OCI-LY1 (cell line): ENCODE measurements around the gene BIRC5.
A peak's percentile ranks its signal among the peaks of the same experiment; 100 is the strongest.

Experiments
- H2AFZ ChIP-seq: fragments of 200-600 bp; sonication (generic), shearing (Covaris generic); 2 replicates; pipeline ENCODE4 v1.6.0; 2014; ENCODE audit warnings: antibody characterized with exemption, mild to moderate bottlenecking, low read length
- H3F3A ChIP-seq: fragments of 200-600 bp; sonication (generic), shearing (Covaris generic); 2 replicates; pipeline ENCODE4 v1.6.0; 2014; ENCODE audit warnings: mild to moderate bottlenecking, antibody characterized with exemption, low read length, moderate library complexity; ENCODE audit not compliant: insufficient read depth
- H3K27ac ChIP-seq: fragments of 200-600 bp; sonication (generic); 2 replicates; pipeline ENCODE4 v1.5.1; 2014; ENCODE audit warnings: low read length, mixed run types, mild to moderate bottlenecking, low read depth; ENCODE audit not compliant: poor library complexity, severe bottlenecking
- H3K27me3 ChIP-seq: fragments of 200-600 bp; sonication (generic); 2 replicates; pipeline ENCODE4 v1.6.0; 2014; ENCODE audit warnings: antibody characterized with exemption, mild to moderate bottlenecking, low read length, moderate library complexity; ENCODE audit not compliant: insufficient read depth
- H3K36me3 ChIP-seq: fragments of 200-600 bp; sonication (generic); 2 replicates; pipeline ENCODE4 v1.6.1; 2014; ENCODE audit warnings: mild to moderate bottlenecking, antibody characterized with exemption, low read length, moderate library complexity, mixed read lengths; ENCODE audit not compliant: insufficient read depth
- H3K4me1 ChIP-seq: fragments of 200-600 bp; sonication (generic); 2 replicates; pipeline ENCODE4 v1.5.1; 2014; ENCODE audit warnings: mild to moderate bottlenecking, low read length, moderate library complexity; ENCODE audit not compliant: insufficient read depth, severe bottlenecking
- H3K4me2 ChIP-seq: fragments of 200-600 bp; sonication (generic), shearing (Covaris generic); 2 replicates; pipeline ENCODE4 v1.6.1; 2014; ENCODE audit warnings: low read length
- H3K4me3 ChIP-seq: fragments of 200-600 bp; sonication (generic); 2 replicates; pipeline ENCODE4 v1.5.1; 2014; ENCODE audit warnings: low read length, low read depth, mild to moderate bottlenecking, mixed read lengths; ENCODE audit not compliant: poor library complexity, severe bottlenecking
- H3K79me2 ChIP-seq: fragments of 200-600 bp; shearing (Covaris generic); 2 replicates; pipeline ENCODE4 v1.6.1; 2016; ENCODE audit warnings: mixed run types, low read length, mixed read lengths; ENCODE audit not compliant: insufficient read depth
- H3K9ac ChIP-seq: fragments of 200-600 bp; sonication (generic), shearing (Covaris generic); 2 replicates; pipeline ENCODE4 v1.6.1; 2014; ENCODE audit warnings: mild to moderate bottlenecking, low read length, mixed read lengths
- H3K9me2 ChIP-seq: fragments of 200-600 bp; sonication (generic), shearing (Covaris generic); 2 replicates; pipeline ENCODE4 v1.6.1; 2014; ENCODE audit warnings: low read depth, mild to moderate bottlenecking, low read length, mixed read lengths
- H3K9me3 ChIP-seq: fragments of 200-600 bp; shearing (Covaris generic); 2 replicates; pipeline ENCODE4 v1.6.1; 2014; ENCODE audit warnings: low read length, mixed read lengths
- H4K20me1 ChIP-seq: fragments of 200-600 bp; sonication (generic), shearing (Covaris generic); 2 replicates; pipeline ENCODE4 v1.6.0; 2016; ENCODE audit warnings: mild to moderate bottlenecking, low read length; ENCODE audit not compliant: insufficient read depth
- CTCF ChIP-seq: fragments of 200-600 bp; sonication (generic), shearing (Covaris generic); IDR thresholded peaks from 2 replicates; pipeline ENCODE4 v1.5.1; 2017; ENCODE audit warnings: mild to moderate bottlenecking, antibody characterized with exemption, low read length, moderate library complexity, mixed read lengths
- EZH2 ChIP-seq: fragments of 200-600 bp; sonication (generic), shearing (Covaris generic); IDR thresholded peaks from 2 replicates; pipeline ENCODE4 v1.8.0; 2017; ENCODE audit warnings: borderline replicate concordance, mixed run types, mild to moderate bottlenecking, antibody characterized with exemption, low read length, moderate library complexity, mixed read lengths

Gene BIRC5

DNA sequence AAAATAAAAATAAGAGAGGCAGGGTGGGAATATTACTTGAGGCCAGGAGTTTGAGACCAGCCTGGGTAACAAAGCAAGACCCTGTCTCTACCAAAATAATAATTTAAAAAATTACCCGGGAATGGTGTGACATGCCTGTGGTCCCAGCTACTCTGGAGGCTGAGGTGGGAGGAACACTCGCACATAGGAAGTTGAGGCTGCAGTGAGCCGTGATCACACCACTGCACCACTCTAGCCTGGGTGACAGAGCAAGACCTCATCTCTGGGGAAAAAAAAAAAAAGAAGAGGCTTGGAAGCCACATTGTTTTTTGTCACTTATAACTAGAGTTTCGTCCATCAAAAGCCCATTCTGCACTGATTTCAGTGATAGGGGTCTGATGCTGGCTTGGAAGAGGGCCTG, 14.1 kb downstream of the BIRC5 start:
- H3K9me2 ChIP-seq, result no peaks in the 10 kb centered on the region
- H3K9me3 ChIP-seq, result no peaks in the 10 kb centered on the region
- H3K4me2 ChIP-seq, result no peak overlapping the region
- peaks cover 9% of the 10 kb centered on the region; the same call in 1 of the 2 replicates for H3K27me3 ChIP-seq
- no peak overlapping the region for H3K27ac ChIP-seq
- no peaks in the 10 kb centered on the region; the same call in 1 of the 2 replicates for H3F3A ChIP-seq
- H3K79me2 ChIP-seq, result no peaks in the 10 kb centered on the region
- H3K9ac ChIP-seq, result no peak overlapping the region
- no peak overlapping the region for H3K4me3 ChIP-seq
- peaks cover 23% of the 10 kb centered on the region for H3K36me3 ChIP-seq
- no peak overlapping the region for H2AFZ ChIP-seq
- H3K4me1 ChIP-seq, result peaks cover 32% of the 10 kb centered on the region
- TF ChIP-seq CTCF (no peak), EZH2 (no peak)
- H4K20me1 ChIP-seq, result no peaks in the 10 kb centered on the region

- no peak overlapping the region for H3K27ac ChIP-seq
- H4K20me1 ChIP-seq, result no peaks in the 10 kb centered on the region
- H3K9me3 ChIP-seq, result no peaks in the 10 kb centered on the region
- no peak overlapping the region for H2AFZ ChIP-seq
- TF ChIP-seq CTCF, result no peak
- no peaks in the 10 kb centered on the region; the same call in 1 of the 2 replicates for H3F3A ChIP-seq
- peaks cover 32% of the 10 kb centered on the region for H3K4me1 ChIP-seq
- no peak overlapping the region for H3K4me2 ChIP-seq
- H3K4me3 ChIP-seq, result no peak overlapping the region
- H3K79me2 ChIP-seq, result no peaks in the 10 kb centered on the region
- peaks cover under 1% of the 10 kb centered on the region for H3K36me3 ChIP-seq
- peaks cover 9% of the 10 kb centered on the region; the same call in 1 of the 2 replicates for H3K27me3 ChIP-seq
- no peaks in the 10 kb centered on the region for H3K9me2 ChIP-seq
- no peak overlapping the region for H3K9ac ChIP-seq
Measured at GRCh38 chr17:78230252-78230962, 16.4 kb downstream of the BIRC5 start.

GRCh38 chr17:78230996-78231935, 17.2 kb downstream of the BIRC5 start, which contains the start of gene TMEM235:
Gene TMEM235, plus strand, starts transcription at chr17:78231631. Its CDS starts 393 bp downstream, at chr17:78232024.
- no peaks in the 10 kb centered on the region for H3K9me2 ChIP-seq
- peaks cover 9% of the 10 kb centered on the region; the same call in 1 of the 2 replicates for H3K27me3 ChIP-seq
- TF ChIP-seq EZH2, result no peak
- no peak for TF ChIP-seq CTCF
- no peaks in the 10 kb centered on the region for H3K36me3 ChIP-seq
- no peaks in the 10 kb centered on the region for H3F3A ChIP-seq
- peak within 1 kb of the TSS; percentile 15 for H3K4me3 ChIP-seq
- no peaks in the 10 kb centered on the region for H4K20me1 ChIP-seq
- no peaks in the 10 kb centered on the region for H3K9me3 ChIP-seq
- no peak within 1 kb of the TSS for H3K27ac ChIP-seq
- peak within 1 kb of the TSS; percentile 22; the same call in 1 of the 2 replicates for H3K4me2 ChIP-seq
- peaks cover 32% of the 10 kb centered on the region for H3K4me1 ChIP-seq
- no peak within 1 kb of the TSS for H3K9ac ChIP-seq
- no peak within 1 kb of the TSS for H2AFZ ChIP-seq
- no peaks in the 10 kb centered on the region for H3K79me2 ChIP-seq
